H9 (cell line): ENCODE data around the gene POFUT2. TPM values are rescaled to one million over a fixed set of nuclear protein-coding genes. Genes with fewer than 3 reads are reported as not detected.

Experiments
- DNase-seq: peaks from one replicate; pipeline ENCODE4 v3.0.0-alpha.2; 2017
- H2AFZ ChIP-seq: one replicate; pipeline ENCODE4 v1.6.1; 2013; ENCODE audit warnings: mild to moderate bottlenecking, low read length, control low read depth, moderate library complexity
- H2AK5ac ChIP-seq: 2 replicates; pipeline ENCODE4 v1.6.1; 2013; ENCODE audit warnings: low read length, control low read depth, mixed read lengths; ENCODE audit not compliant: insufficient read length
- H2BK120ac ChIP-seq: one replicate; pipeline ENCODE4 v1.6.1; 2013; ENCODE audit warnings: low read depth, mild to moderate bottlenecking, low read length, control low read depth, inconsistent platforms; ENCODE audit not compliant: poor library complexity, severe bottlenecking
- H2BK12ac ChIP-seq: 2 replicates; pipeline ENCODE4 v1.6.1; 2013; ENCODE audit warnings: low read length, control low read depth, mixed read lengths, low read depth; ENCODE audit not compliant: insufficient read length
- H2BK15ac ChIP-seq: 2 replicates; pipeline ENCODE4 v1.6.1; 2013; ENCODE audit warnings: low read depth, low read length, control low read depth
- H2BK20ac ChIP-seq: one replicate; pipeline ENCODE4 v1.6.1; 2013; ENCODE audit warnings: low read depth, mild to moderate bottlenecking, low read length, control low read depth, inconsistent platforms; ENCODE audit not compliant: poor library complexity, severe bottlenecking
- H2BK5ac ChIP-seq: 2 replicates; pipeline ENCODE4 v1.6.1; 2013; ENCODE audit warnings: low read length, control low read depth, mixed read lengths; ENCODE audit not compliant: insufficient read length
- H3K14ac ChIP-seq: 2 replicates; pipeline ENCODE4 v1.6.1; 2013; ENCODE audit warnings: low read length, control low read depth; ENCODE audit not compliant: insufficient read depth
- H3K18ac ChIP-seq: 2 replicates; pipeline ENCODE4 v1.6.1; 2013; ENCODE audit warnings: low read depth, mild to moderate bottlenecking, mixed read lengths, low read length, control low read depth; ENCODE audit not compliant: insufficient read length
- H3K23ac ChIP-seq: 2 replicates; pipeline ENCODE4 v1.6.1; 2013; ENCODE audit warnings: low read length, control low read depth, mixed read lengths, low read depth; ENCODE audit not compliant: insufficient read length
- H3K23me2 ChIP-seq: 2 replicates; pipeline ENCODE4 v1.6.1; 2013; ENCODE audit warnings: low read depth, mild to moderate bottlenecking, mixed read lengths, low read length, control low read depth; ENCODE audit not compliant: insufficient read length, poor library complexity, severe bottlenecking
- H3K27ac ChIP-seq: 2 replicates; pipeline ENCODE4 v1.5.1; 2013; ENCODE audit warnings: low read length, control low read depth, mixed read lengths, low read depth; ENCODE audit not compliant: insufficient read length
- H3K27me3 ChIP-seq: 2 replicates; pipeline ENCODE4 v1.6.1; 2013; ENCODE audit warnings: low read length, control low read depth, inconsistent platforms; ENCODE audit not compliant: insufficient read depth
- H3K4ac ChIP-seq: 2 replicates; pipeline ENCODE4 v1.6.1; 2013; ENCODE audit warnings: low read depth, mild to moderate bottlenecking, control low read depth, inconsistent platforms, low read length, moderate library complexity
- H3K4me1 ChIP-seq: 2 replicates; pipeline ENCODE4 v1.6.1; 2013; ENCODE audit warnings: low read length, control low read depth, inconsistent platforms; ENCODE audit not compliant: insufficient read depth
- H3K4me2 ChIP-seq: 2 replicates; pipeline ENCODE4 v1.6.1; 2013; ENCODE audit warnings: low read length, control low read depth, mixed read lengths; ENCODE audit not compliant: insufficient read length, insufficient read depth
- H3K56ac ChIP-seq: 2 replicates; pipeline ENCODE4 v1.6.1; 2013; ENCODE audit warnings: low read depth, mild to moderate bottlenecking, mixed read lengths, low read length, control low read depth; ENCODE audit not compliant: insufficient read length
- H3K79me1 ChIP-seq: 2 replicates; pipeline ENCODE4 v1.6.1; 2013; ENCODE audit warnings: low read depth, mild to moderate bottlenecking, moderate library complexity, low read length, control low read depth, inconsistent platforms; ENCODE audit not compliant: insufficient read depth, poor library complexity, severe bottlenecking
- H3K79me2 ChIP-seq: 2 replicates; pipeline ENCODE4 v1.6.1; 2013; ENCODE audit warnings: low read length, control low read depth, inconsistent platforms; ENCODE audit not compliant: insufficient read depth
- H3K9ac ChIP-seq: 2 replicates; pipeline ENCODE4 v1.6.1; 2013; ENCODE audit warnings: low read length, control low read depth, mixed read lengths; ENCODE audit not compliant: insufficient read length; ENCODE audit errors: extremely low read depth
- H3K9me3 ChIP-seq: one replicate; pipeline ENCODE4 v1.6.1; 2013; ENCODE audit warnings: low read depth, low read length, inconsistent platforms; ENCODE audit not compliant: control insufficient read depth
- H3T11ph ChIP-seq: one replicate; pipeline ENCODE4 v1.6.1; 2013; ENCODE audit warnings: mild to moderate bottlenecking, low read length, control low read depth, inconsistent platforms
- H4K20me1 ChIP-seq: one replicate; pipeline ENCODE4 v1.6.1; 2013; ENCODE audit not compliant: control insufficient read depth, insufficient read length, insufficient read depth
- H4K5ac ChIP-seq: 2 replicates; pipeline ENCODE4 v1.6.1; 2013; ENCODE audit warnings: low read depth, mild to moderate bottlenecking, mixed read lengths, low read length, control low read depth; ENCODE audit not compliant: insufficient read length
- H4K8ac ChIP-seq: replicated peaks from 2 replicates; pipeline ENCODE4 v1.6.1; 2013; ENCODE audit warnings: low read length, control low read depth, mixed read lengths, low read depth; ENCODE audit not compliant: insufficient read length
- H4K91ac ChIP-seq: 2 replicates; pipeline ENCODE4 v1.6.1; 2013; ENCODE audit warnings: low read depth, mild to moderate bottlenecking, moderate library complexity, mixed read lengths, low read length, control low read depth; ENCODE audit not compliant: insufficient read length
- H3K27ac Mint-ChIP-seq, 3 experiments: 2 replicates in 2 of 3; 3 replicates in 1 of 3; pipeline ENCODE4 v1.8.0; 2020 to 2021; ENCODE audit warnings: mixed read lengths in 3 of 3, mild to moderate bottlenecking in 1 of 3, moderate library complexity in 1 of 3
- H3K27me3 Mint-ChIP-seq: 2 replicates; pipeline ENCODE4 v1.8.0; 2021; ENCODE audit warnings: low read depth, mild to moderate bottlenecking, moderate library complexity, mixed read lengths
- H3K36me3 Mint-ChIP-seq, 3 experiments: 2 replicates in 2 of 3; 3 replicates in 1 of 3; pipeline ENCODE4 v1.8.0; 2020 to 2021; ENCODE audit warnings: low read depth in 3 of 3, mixed read lengths in 3 of 3; ENCODE audit not compliant: insufficient read depth in 1 of 3
- H3K4me1 Mint-ChIP-seq, 2 experiments: 2 replicates each; pipeline ENCODE4 v1.8.0; 2020; ENCODE audit warnings: mixed read lengths in 2 of 2
- H3K4me3 Mint-ChIP-seq, 2 experiments: 2 replicates in 1 of 2; 3 replicates in 1 of 2; pipeline ENCODE4 v1.8.0; 2020 to 2021; ENCODE audit warnings: mild to moderate bottlenecking in 2 of 2, mixed read lengths in 2 of 2, moderate library complexity in 1 of 2
- H3K9me3 Mint-ChIP-seq, 2 experiments: 2 replicates in 1 of 2; 3 replicates in 1 of 2; pipeline ENCODE4 v1.8.0; 2020; ENCODE audit warnings: mild to moderate bottlenecking in 2 of 2, mixed read lengths in 2 of 2, moderate library complexity in 1 of 2
- CTCF ChIP-seq: fragments of 200-600 bp; sonication (generic); conservative IDR thresholded peaks from 3 replicates; pipeline ENCODE4 v1.8.0; 2021; ENCODE audit warnings: antibody characterized with exemption, mild to moderate bottlenecking
- WGBS: extraction: QIAGEN DNeasy Blood & Tissue Kit; methylation state at CpG from one replicate; pipeline ENCODE4 v1.1.7; 2013; ENCODE audit warnings: missing lambda C conversion rate, low lambda C conversion rate, mixed read lengths; ENCODE audit not compliant: insufficient read length; ENCODE audit errors: extremely low coverage; 5-methylcytosine and 5-hydroxymethylcytosine counted together
- total RNA-seq: library from RNA; stranded (reverse); gene quantifications from 2 replicates; pipeline ENCODE4 v1.2.1, GENCODE V29; 2021

POFUT2 gene
- total RNA-seq, 1 experiment from 2014 or later, result 34.8 TPM

- Histone ChIP-seq H2AK5ac (no peak overlapping the region), H3K23me2 (no peaks in the 10 kb centered on the region), H2BK15ac (no peak overlapping the region), H3K27ac (no peak overlapping the region), H3K18ac (no peak overlapping the region), H3K79me2 (no peaks in the 10 kb centered on the region), H2BK12ac (no peak overlapping the region), H4K5ac (no peak overlapping the region), H2BK20ac (no peak overlapping the region), H2BK120ac (no peak overlapping the region), H3K4me1 (no peaks in the 10 kb centered on the region), H3K14ac (no peak overlapping the region; the same call in 1 of the 2 replicates), H2BK5ac (no peak overlapping the region), H3K9me3 (no peaks in the 10 kb centered on the region), H3K4me2 (no peak overlapping the region), H3K79me1 (no peaks in the 10 kb centered on the region), H3K4ac (no peak overlapping the region), H3K23ac (no peak overlapping the region), H2AFZ (no peak overlapping the region), H3T11ph (no peak overlapping the region), H4K20me1 (no peaks in the 10 kb centered on the region), H3K56ac (no peak overlapping the region), H4K91ac (no peak overlapping the region), H4K8ac (no peak overlapping the region), H3K27me3 (no peaks in the 10 kb centered on the region), H3K9ac (no peak overlapping the region)
- Mint-ChIP-seq H3K9me3 (no peaks in the 10 kb centered on the region; a peak in 2 of 5 replicates), H3K36me3 (peaks cover 0 to 3% (median under 1%) of the 10 kb centered on the region in 3 experiments; a peak in 4 of 7 replicates), H3K4me3 (no peak overlapping the region), H3K27me3 (peaks cover 5% of the 10 kb centered on the region), H3K4me1 (peaks cover 0 to 8% of the 10 kb centered on the region in 2 experiments; a peak in 1 of 4 replicates), H3K27ac (no peak overlapping the region)
- peak; percentile 19 for DNase-seq
- WGBS, result no CpG with 5 or more reads among the region's 31 CpGs
- TF ChIP-seq CTCF, result no peak
These were observed 31.4 kb downstream of the POFUT2 start for GRCh38 chr21:45256021-45256911.
